Parathyroid adenoma (tissue), 2 donors: Measurements from ENCODE around the gene RGS3.

Experiments used
- H2AFZ ChIP-seq: fragments of 300-600 bp; sonication (generic); one replicate; pipeline ENCODE4 v1.7.0; 2017; ENCODE audit warnings: antibody characterized with exemption, mild to moderate bottlenecking
- H3K27ac ChIP-seq: fragments of 300-600 bp; sonication (generic); one replicate; pipeline ENCODE4 v1.7.0; 2017
- H3K27me3 ChIP-seq: fragments of 300-600 bp; sonication (generic); one replicate; pipeline ENCODE4 v1.7.0; 2017; ENCODE audit warnings: low read length; ENCODE audit not compliant: control insufficient read depth, insufficient read depth
- H3K36me3 ChIP-seq: fragments of 300-600 bp; sonication (generic); one replicate; pipeline ENCODE4 v1.7.0; 2017; ENCODE audit warnings: low read length; ENCODE audit not compliant: control insufficient read depth, insufficient read depth
- H3K4me1 ChIP-seq: fragments of 300-600 bp; sonication (generic); one replicate; pipeline ENCODE4 v1.7.0; 2017; ENCODE audit warnings: control low read depth
- H3K4me2 ChIP-seq: fragments of 300-600 bp; sonication (generic); one replicate; pipeline ENCODE4 v1.7.0; 2017; ENCODE audit warnings: low read length
- H3K4me3 ChIP-seq: fragments of 300-600 bp; sonication (generic); one replicate; pipeline ENCODE4 v1.7.0; 2017; ENCODE audit warnings: low read depth, low read length
- H3K79me2 ChIP-seq: fragments of 300-600 bp; sonication (generic); one replicate; pipeline ENCODE4 v1.7.0; 2017; ENCODE audit warnings: control low read depth
- H3K9ac ChIP-seq: fragments of 300-600 bp; sonication (generic); one replicate; pipeline ENCODE4 v1.7.0; 2017; ENCODE audit warnings: mild to moderate bottlenecking
- H3K9me3 ChIP-seq: fragments of 300-600 bp; sonication (generic); one replicate; pipeline ENCODE4 v1.7.0; 2017; ENCODE audit warnings: low read length; ENCODE audit not compliant: control insufficient read depth
- CTCF ChIP-seq: fragments of 300-600 bp; sonication (generic); IDR thresholded peaks from one replicate; pipeline ENCODE4 v1.7.0; 2017; ENCODE audit warnings: antibody characterized with exemption, mild to moderate bottlenecking
- donor health status: primary hyperparathyroidism.

RGS3 gene

GRCh38 chr9:113603773-113604172 is 140.2 kb downstream of the RGS3 start:
- H3K9me3 ChIP-seq, result no peaks in the 10 kb centered on the region
- no peaks in the 10 kb centered on the region for H3K27me3 ChIP-seq
- no peaks in the 10 kb centered on the region for H3K36me3 ChIP-seq
- H3K4me1 ChIP-seq, result no peaks in the 10 kb centered on the region
- no peak overlapping the region for H3K4me3 ChIP-seq
- H3K4me2 ChIP-seq, result no peak overlapping the region
- no peak overlapping the region for H3K9ac ChIP-seq
- H3K79me2 ChIP-seq, result no peaks in the 10 kb centered on the region
- no peak for TF ChIP-seq CTCF
- H3K27ac ChIP-seq, result no peak overlapping the region
- H2AFZ ChIP-seq, result no peak overlapping the region

GRCh38 chr9:113604393-113604792 is 140.9 kb downstream of the RGS3 start:
- Histone ChIP-seq H2AFZ (no peak overlapping the region), H3K36me3 (no peaks in the 10 kb centered on the region), H3K79me2 (no peaks in the 10 kb centered on the region), H3K27me3 (no peaks in the 10 kb centered on the region), H3K4me3 (no peak overlapping the region), H3K4me1 (peaks cover 1% of the 10 kb centered on the region), H3K9me3 (no peaks in the 10 kb centered on the region), H3K27ac (no peak overlapping the region), H3K9ac (no peak overlapping the region), H3K4me2 (no peak overlapping the region)
- TF ChIP-seq CTCF, result no peak

DNA sequence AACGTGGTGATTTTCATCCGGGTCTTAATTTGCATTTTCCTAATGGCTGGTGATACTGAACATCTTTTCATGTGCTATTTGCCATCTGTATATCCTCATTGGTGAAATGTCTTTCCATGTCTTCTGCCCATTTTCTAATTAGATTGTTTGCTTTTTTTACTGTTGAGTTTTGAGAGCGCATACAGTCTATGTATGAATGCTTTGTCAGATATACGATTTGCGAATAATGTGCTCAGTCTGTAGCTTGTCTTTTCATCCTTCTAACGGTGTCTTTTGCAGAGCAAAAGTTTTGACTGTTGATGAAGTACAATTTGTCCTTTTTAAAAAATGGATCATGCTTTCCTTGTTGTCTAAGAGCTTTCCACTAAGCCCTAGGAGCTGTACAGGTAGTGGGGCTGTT is 143.0 kb downstream of the RGS3 start:
- H3K27me3 ChIP-seq, result no peaks in the 10 kb centered on the region
- no peak overlapping the region for H2AFZ ChIP-seq
- no peaks in the 10 kb centered on the region for H3K79me2 ChIP-seq
- H3K36me3 ChIP-seq, result no peaks in the 10 kb centered on the region
- no peak overlapping the region for H3K9ac ChIP-seq
- no peak overlapping the region for H3K27ac ChIP-seq
- H3K4me3 ChIP-seq, result no peak overlapping the region
- H3K4me2 ChIP-seq, result no peak overlapping the region
- no peaks in the 10 kb centered on the region for H3K9me3 ChIP-seq
- peaks cover 2% of the 10 kb centered on the region for H3K4me1 ChIP-seq
- TF ChIP-seq CTCF, result no peak

DNA sequence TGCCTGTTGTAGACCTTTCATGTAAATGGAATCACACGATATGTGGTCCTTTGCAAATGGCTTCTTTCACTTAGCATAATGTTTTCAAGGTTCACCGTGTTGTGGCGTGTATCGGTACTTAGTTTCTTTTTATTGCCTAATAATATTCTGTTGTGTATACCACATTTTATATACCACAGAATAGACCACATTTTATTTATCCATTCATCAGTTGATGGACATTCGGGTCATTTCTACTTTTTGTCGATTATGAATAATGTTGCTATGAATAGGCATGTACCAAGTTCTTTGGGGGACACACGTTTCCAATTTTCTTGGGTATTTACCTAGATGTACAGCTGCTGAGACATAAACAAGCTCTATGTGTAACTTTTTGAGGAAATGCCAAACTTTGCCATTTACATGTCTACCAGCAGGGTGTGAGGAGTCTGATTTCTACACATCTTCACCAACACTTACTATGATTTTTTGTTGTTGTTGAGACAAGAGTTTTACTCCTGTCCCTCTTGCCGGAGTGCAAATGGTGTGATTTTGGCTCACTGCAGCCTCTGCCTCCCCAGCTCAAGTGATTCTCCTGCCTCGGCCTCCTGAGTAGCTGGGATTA is 144.7 kb downstream of the RGS3 start:
- TF ChIP-seq CTCF, result no peak
- no peak overlapping the region for H3K4me3 ChIP-seq
- H3K4me1 ChIP-seq, result peaks cover 2% of the 10 kb centered on the region
- no peak overlapping the region for H2AFZ ChIP-seq
- H3K9ac ChIP-seq, result no peak overlapping the region
- H3K36me3 ChIP-seq, result no peaks in the 10 kb centered on the region
- H3K4me2 ChIP-seq, result no peak overlapping the region
- no peak overlapping the region for H3K27ac ChIP-seq
- no peaks in the 10 kb centered on the region for H3K79me2 ChIP-seq
- H3K9me3 ChIP-seq, result no peaks in the 10 kb centered on the region
- no peaks in the 10 kb centered on the region for H3K27me3 ChIP-seq
